OCI-LY7 (cell line): Measurements from ENCODE around the gene COG4. TPM values are rescaled to one million over a fixed set of nuclear protein-coding genes. Genes with fewer than 3 reads are reported as not detected.

Experiments used
- BruUV-seq: library from RNA; stranded (reverse); fragments of 400-500 nt; replicated peaks from 2 replicates; lab custom pipeline; 2021; lab: Mats Ljungman, UMichigan
- CTCF ChIA-PET: fragments of 300-600 bp; sonication (Branson Sonifier 250); formaldehyde crosslinking; loops from one replicate; lab custom pipeline; 2022; ENCODE audit warnings: antibody characterized with exemption; ENCODE audit not compliant: unreplicated experiment; lab: Charles Lee
- POLR2A ChIA-PET: fragments of 300-600 bp; sonication (Branson Sonifier 250); formaldehyde crosslinking; loops from one replicate; lab custom pipeline; 2022; ENCODE audit warnings: antibody characterized with exemption; lab: Charles Lee
- DNase-seq: peaks from one replicate; pipeline ENCODE4 v3.0.0-alpha.2; 2015; ENCODE audit warnings: low spot score
- H2AFZ ChIP-seq: fragments of 200-600 bp; sonication (generic), shearing (Covaris generic); 2 replicates; pipeline ENCODE4 v1.6.1; 2014; ENCODE audit warnings: mild to moderate bottlenecking, antibody characterized with exemption, low read length, moderate library complexity
- H3K27ac ChIP-seq: fragments of 200-600 bp; sonication (generic); 2 replicates; pipeline ENCODE4 v1.5.1; 2014; ENCODE audit warnings: mixed run types, low read depth, mild to moderate bottlenecking, moderate library complexity, low read length, inconsistent platforms; ENCODE audit not compliant: poor library complexity, severe bottlenecking
- H3K36me3 ChIP-seq: fragments of 200-600 bp; sonication (generic); 2 replicates; pipeline ENCODE4 v1.6.1; 2014; ENCODE audit warnings: mild to moderate bottlenecking, antibody characterized with exemption, low read length, moderate library complexity, mixed read lengths; ENCODE audit not compliant: insufficient read depth
- H3K4me1 ChIP-seq: fragments of 200-600 bp; sonication (generic); 2 replicates; pipeline ENCODE4 v1.5.1; 2014; ENCODE audit warnings: mild to moderate bottlenecking, low read length; ENCODE audit not compliant: insufficient read depth, poor library complexity, severe bottlenecking
- H3K4me2 ChIP-seq: fragments of 200-600 bp; sonication (generic); 2 replicates; pipeline ENCODE4 v1.6.1; 2014; ENCODE audit warnings: mild to moderate bottlenecking, low read length
- H3K4me3 ChIP-seq: fragments of 200-600 bp; sonication (generic); 2 replicates; pipeline ENCODE4 v1.5.1; 2014; ENCODE audit warnings: mild to moderate bottlenecking, low read depth, low read length; ENCODE audit not compliant: poor library complexity, severe bottlenecking
- H3K79me2 ChIP-seq: fragments of 200-600 bp; sonication (generic); 2 replicates; pipeline ENCODE4 v1.6.1; 2016; ENCODE audit warnings: low read depth, mild to moderate bottlenecking, low read length, moderate library complexity, mixed read lengths; ENCODE audit not compliant: insufficient read depth
- H3K9me2 ChIP-seq: fragments of 200-600 bp; sonication (generic); 2 replicates; pipeline ENCODE4 v1.6.1; 2016; ENCODE audit warnings: mild to moderate bottlenecking, low read length, mixed read lengths; ENCODE audit not compliant: insufficient read depth
- H3K9me3 ChIP-seq: fragments of 200-600 bp; sonication (generic); 2 replicates; pipeline ENCODE4 v1.6.1; 2014; ENCODE audit warnings: mild to moderate bottlenecking, mixed run types, low read length, mixed read lengths
- H4K20me1 ChIP-seq: fragments of 200-600 bp; sonication (generic); 2 replicates; pipeline ENCODE4 v1.6.1; 2014; ENCODE audit warnings: mild to moderate bottlenecking, antibody characterized with exemption, low read length, moderate library complexity, mixed read lengths; ENCODE audit not compliant: insufficient read depth
- EZH2phosphoT487 ChIP-seq: fragments of 200-600 bp; sonication (generic); IDR thresholded peaks from 2 replicates; pipeline ENCODE4 v1.6.1; 2018; ENCODE audit warnings: low read depth, borderline replicate concordance, mild to moderate bottlenecking, mixed run types, antibody characterized with exemption, low read length, moderate library complexity, mixed read lengths
- intact Hi-C: fragments of 100-400 bp; cut with micrococcal nuclease; formaldehyde crosslinking; loops from one replicate; pipeline ENCODE4 v1.10.0; 2022; ENCODE audit not compliant: unreplicated experiment
- total RNA-seq, 2 experiments: library from RNA; depleted of rRNA in 1 of 2; stranded (reverse); fragments of >200 nt in 1 of 2; shearing (Covaris generic) in 1 of 2; gene quantifications; 2 replicates each; pipeline ENCODE4 v1.2.3, GENCODE V29; 2014 to 2022
- TF ChIP-seq, protein P1 (sequence below): fragments of 200-600 bp; sonication (generic); conservative IDR thresholded peaks from 2 replicates; pipeline ENCODE4 v1.5.1; 2014; ENCODE audit warnings: mild to moderate bottlenecking, antibody characterized with exemption, low read length, moderate library complexity, mixed read lengths

The COG4 gene
- total RNA-seq, 2 experiments from 2014 or later = 48.8 to 100 TPM

DNA sequence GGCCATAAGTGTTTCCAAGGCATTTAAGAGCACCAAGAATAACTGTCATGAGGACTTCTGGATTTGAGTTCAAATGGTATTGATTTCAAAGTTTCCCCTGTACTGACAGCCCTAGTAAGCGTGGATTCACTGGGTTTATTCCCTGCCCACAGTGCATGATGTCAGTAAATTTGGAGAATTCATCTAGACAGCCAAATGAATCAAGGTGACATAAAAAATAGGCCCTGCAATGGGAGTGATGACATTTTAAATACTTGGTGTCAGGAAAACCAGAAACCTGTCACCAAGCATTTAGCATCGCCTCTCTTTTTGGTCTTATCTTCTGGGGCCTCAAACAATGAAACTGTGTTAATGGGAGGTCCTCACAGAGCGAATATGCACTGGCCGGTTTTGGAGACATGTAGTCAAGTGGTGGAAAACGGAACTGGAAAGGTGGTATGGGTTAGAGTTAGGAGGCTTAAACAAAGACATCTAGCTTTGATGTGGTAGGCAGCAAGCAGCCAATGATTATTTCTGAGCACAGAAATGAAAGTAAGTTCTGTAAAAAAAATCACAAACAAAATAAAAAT is 29.1 kb downstream of the COG4 start:
- Histone ChIP-seq H2AFZ (no peak overlapping the region), H3K4me1 (peaks cover 22% of the 10 kb centered on the region), H3K36me3 (peaks cover 71% of the 10 kb centered on the region), H3K9me3 (no peaks in the 10 kb centered on the region), H3K4me3 (peak overlapping the region; percentile 4), H3K27ac (peak overlapping the region; percentile 38), H3K4me2 (peak overlapping the region; percentile 37), H3K79me2 (no peaks in the 10 kb centered on the region), H4K20me1 (no peaks in the 10 kb centered on the region), H3K9me2 (no peaks in the 10 kb centered on the region)
- DNase-seq = peak; percentile 54
- TF ChIP-seq EZH2phosphoT487 = no peak
- TF ChIP-seq, protein P1, sequence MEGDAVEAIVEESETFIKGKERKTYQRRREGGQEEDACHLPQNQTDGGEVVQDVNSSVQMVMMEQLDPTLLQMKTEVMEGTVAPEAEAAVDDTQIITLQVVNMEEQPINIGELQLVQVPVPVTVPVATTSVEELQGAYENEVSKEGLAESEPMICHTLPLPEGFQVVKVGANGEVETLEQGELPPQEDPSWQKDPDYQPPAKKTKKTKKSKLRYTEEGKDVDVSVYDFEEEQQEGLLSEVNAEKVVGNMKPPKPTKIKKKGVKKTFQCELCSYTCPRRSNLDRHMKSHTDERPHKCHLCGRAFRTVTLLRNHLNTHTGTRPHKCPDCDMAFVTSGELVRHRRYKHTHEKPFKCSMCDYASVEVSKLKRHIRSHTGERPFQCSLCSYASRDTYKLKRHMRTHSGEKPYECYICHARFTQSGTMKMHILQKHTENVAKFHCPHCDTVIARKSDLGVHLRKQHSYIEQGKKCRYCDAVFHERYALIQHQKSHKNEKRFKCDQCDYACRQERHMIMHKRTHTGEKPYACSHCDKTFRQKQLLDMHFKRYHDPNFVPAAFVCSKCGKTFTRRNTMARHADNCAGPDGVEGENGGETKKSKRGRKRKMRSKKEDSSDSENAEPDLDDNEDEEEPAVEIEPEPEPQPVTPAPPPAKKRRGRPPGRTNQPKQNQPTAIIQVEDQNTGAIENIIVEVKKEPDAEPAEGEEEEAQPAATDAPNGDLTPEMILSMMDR = no peak
- intact Hi-C loops = no loop called here
- ChIA-PET CTCF (no interaction called here), POLR2A (interaction anchor here (0.7 to 1.7 kb wide), 4 partner anchors 12 to 106 kb away, joined by 4 to 6 read pairs (median 6); no protein-coding TSS in a partner anchor)
- no TSS peak for BruUV-seq

DNA sequence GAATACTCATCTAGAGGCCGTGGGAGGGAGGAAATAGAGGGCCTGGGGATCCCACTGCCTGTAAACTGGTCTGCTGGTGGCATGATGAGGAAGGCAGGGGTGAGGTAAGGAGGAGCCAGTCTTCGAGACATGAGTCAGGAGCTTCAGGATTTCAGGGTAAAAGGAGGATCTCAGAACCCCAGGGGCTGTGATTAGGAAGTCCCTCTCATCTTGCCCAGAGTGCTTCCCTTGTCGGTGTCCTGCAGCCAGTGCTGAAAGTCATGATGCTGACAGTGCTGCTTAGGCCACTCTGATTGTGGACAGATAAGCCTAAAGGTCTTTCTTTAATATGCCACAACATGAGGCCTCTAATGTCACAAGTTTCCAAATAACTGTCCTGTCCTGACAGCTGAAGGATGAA is 29.6 kb downstream of the COG4 start:
- H3K36me3 ChIP-seq = peaks cover 70% of the 10 kb centered on the region
- intact Hi-C loops = no loop called here
- TF ChIP-seq, protein P1 = no peak
- TF ChIP-seq EZH2phosphoT487 = no peak
- H2AFZ ChIP-seq = no peak overlapping the region
- peak overlapping the region; percentile 38 for H3K27ac ChIP-seq
- no TSS peak for BruUV-seq
- peak overlapping the region; percentile 37; the same call in 1 of the 2 replicates for H3K4me2 ChIP-seq
- no peaks in the 10 kb centered on the region for H3K79me2 ChIP-seq
- POLR2A ChIA-PET = interaction anchor here (0.9 to 1.7 kb wide), 2 partner anchors 10 to 12 kb away, joined by 4 to 6 read pairs; no protein-coding TSS in a partner anchor
- CTCF ChIA-PET = no interaction called here
- H3K9me3 ChIP-seq = no peaks in the 10 kb centered on the region
- H4K20me1 ChIP-seq = no peaks in the 10 kb centered on the region
- DNase-seq = no peak
- peaks cover 22% of the 10 kb centered on the region for H3K4me1 ChIP-seq
- H3K9me2 ChIP-seq = no peaks in the 10 kb centered on the region
- no peak overlapping the region for H3K4me3 ChIP-seq

DNA sequence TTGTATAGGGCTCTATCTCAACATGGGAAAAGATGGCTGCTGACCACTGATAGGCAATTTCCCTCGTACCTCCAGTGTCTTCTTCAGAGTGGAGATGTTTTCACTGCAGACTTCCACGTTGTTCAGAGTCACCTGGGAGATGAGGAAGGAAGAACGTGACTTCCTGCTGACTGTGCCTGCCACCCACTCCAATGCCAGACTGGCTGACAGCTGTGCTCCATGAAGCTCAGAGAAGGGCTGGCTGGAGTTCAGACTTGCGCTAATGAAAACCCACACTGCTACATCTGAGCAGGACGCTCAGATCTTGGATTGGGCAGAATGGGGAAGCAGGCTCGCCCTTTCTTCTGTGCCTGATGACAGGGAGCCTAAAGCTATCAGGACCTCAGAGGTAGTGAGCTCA is 33.1 kb downstream of the COG4 start:
- TF ChIP-seq, protein P1 = no peak
- TF ChIP-seq EZH2phosphoT487 = no peak
- CTCF ChIA-PET = no interaction called here
- Histone ChIP-seq H2AFZ (no peak overlapping the region), H3K4me2 (no peak overlapping the region), H3K4me1 (peaks cover 22% of the 10 kb centered on the region), H3K9me3 (no peaks in the 10 kb centered on the region), H3K27ac (no peak overlapping the region), H3K79me2 (no peaks in the 10 kb centered on the region), H3K36me3 (peaks cover 51% of the 10 kb centered on the region), H3K9me2 (no peaks in the 10 kb centered on the region), H4K20me1 (no peaks in the 10 kb centered on the region), H3K4me3 (no peak overlapping the region)
- no peak for DNase-seq
- POLR2A ChIA-PET = interaction anchor here (0.5 to 1.2 kb wide), 3 partner anchors 39 to 1270 kb away, joined by 3 to 7 read pairs (median 4); no protein-coding TSS in a partner anchor
- no TSS peak for BruUV-seq
- intact Hi-C loops = no loop called here
